LNCaP clone FGC (cell line): Measurements from ENCODE around the gene EMD.

Experiments
- DNase-seq: peaks from one replicate; pipeline ENCODE4 v3.0.0-alpha.2; 2011; ENCODE audit warnings: low read depth
- H3K4me3 ChIP-seq: 2 replicates; pipeline ENCODE4 v1.5.1; 2011; ENCODE audit warnings: mild to moderate bottlenecking, low read depth, low read length, control low read depth
- CTCF ChIP-seq: IDR thresholded peaks from 2 replicates; pipeline ENCODE4 v1.5.1; 2012; ENCODE audit warnings: mild to moderate bottlenecking; ENCODE audit not compliant: control insufficient read depth, insufficient read depth; ENCODE audit errors: extremely low read depth

EMD gene

DNA sequence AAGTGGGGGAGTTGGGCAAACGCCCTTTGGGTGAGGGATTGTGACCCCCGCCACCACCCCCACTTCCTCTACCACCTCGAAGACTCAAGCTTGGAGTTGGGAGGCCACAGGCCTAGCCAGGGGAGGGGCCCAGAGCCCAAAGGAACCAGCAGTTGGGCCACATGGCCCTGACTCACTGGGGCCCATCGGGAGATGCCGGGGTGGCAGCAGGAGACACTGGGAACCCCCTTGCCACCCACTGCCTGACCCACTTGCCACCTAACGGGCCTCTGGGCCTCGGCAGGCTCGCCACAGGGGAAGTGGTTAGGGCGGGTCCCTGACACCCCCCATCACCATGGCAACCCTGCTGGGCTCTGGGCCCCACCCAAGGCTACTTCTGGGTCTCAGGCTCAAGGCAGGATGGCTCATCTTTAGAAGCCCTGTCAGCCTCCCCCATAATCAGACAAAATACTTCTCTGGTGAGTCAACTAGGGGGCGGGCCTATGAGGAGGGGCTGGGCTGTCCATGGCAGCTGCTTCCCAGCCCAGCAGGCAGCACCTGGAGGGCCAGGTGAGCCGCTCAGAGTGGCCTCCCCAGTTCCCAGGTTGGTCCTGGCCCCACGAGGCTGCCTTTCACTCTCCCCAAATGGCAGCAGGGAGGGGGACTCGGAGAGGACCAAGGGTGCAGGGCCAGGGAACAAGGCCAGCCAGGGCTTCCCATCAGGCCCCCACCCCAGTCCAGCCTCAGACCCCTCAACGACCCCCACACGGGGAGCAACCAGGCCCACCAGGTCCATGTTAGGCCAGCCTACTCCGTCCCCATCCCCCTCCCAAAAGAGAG is 10.3 kb upstream of the EMD start:
- no peak for DNase-seq
- no peak for TF ChIP-seq CTCF
- peak overlapping the region; percentile 39 for H3K4me3 ChIP-seq

DNA sequence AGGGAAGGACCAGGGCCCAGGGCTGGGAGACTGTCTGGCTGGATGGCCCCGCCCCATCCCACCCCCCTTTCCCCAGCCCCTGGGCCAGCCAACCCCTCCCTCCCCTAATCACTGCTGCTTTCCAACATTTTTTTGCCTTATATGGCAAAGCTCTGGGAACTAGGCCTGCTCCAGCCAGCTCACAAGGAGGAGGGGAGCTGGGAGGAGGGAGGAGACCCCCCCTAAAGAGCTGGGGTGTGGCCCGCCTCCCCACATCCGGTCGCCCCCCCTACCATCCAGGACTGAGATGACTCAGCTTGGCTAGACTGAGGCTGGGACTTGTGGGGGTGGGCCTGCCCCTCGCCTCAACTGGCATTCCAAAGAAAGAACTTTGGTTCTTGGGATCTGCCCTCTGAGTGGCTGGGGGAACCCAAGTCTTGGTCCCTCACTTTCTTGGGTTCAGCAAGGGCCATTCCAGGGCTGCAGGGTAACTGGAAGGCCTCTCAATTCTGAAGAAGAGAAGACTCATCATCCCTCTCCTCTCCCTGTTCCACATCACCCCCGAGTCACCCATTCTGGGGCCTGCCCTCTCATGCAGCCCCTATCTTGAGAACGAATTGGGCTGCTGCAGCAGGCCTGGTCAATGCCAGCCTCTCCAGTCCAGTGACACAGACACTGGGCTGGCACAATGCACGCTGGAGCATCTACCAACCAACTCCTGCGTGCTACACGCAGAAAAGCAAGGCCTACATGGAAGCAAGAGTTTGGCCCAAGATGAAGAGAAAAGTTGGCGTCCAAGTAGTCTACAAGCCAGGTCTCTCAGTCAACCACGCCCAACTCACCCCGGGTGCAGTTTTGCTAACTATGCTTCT is 9.4 kb upstream of the EMD start:
- TF ChIP-seq CTCF = no peak
- H3K4me3 ChIP-seq = peak overlapping the region; percentile 57
- no peak for DNase-seq

GRCh38 chrX:154370300-154371016 is 8.6 kb upstream of the EMD start:
- peak overlapping the region; percentile 57 for H3K4me3 ChIP-seq
- no peak for TF ChIP-seq CTCF
- no peak for DNase-seq

- TF ChIP-seq CTCF = 0 out of 2 replicates have a peak, but pooled peaks have one; percentile 1
- DNase-seq = peak; percentile 57
- peak overlapping the region; percentile 57 for H3K4me3 ChIP-seq
Observed at GRCh38 chrX:154371017-154371788, 7.9 kb upstream of the EMD start.

GRCh38 chrX:154371789-154372300 is 7.2 kb upstream of the EMD start:
- no peak overlapping the region for H3K4me3 ChIP-seq
- TF ChIP-seq CTCF = no peak
- DNase-seq = no peak

DNA sequence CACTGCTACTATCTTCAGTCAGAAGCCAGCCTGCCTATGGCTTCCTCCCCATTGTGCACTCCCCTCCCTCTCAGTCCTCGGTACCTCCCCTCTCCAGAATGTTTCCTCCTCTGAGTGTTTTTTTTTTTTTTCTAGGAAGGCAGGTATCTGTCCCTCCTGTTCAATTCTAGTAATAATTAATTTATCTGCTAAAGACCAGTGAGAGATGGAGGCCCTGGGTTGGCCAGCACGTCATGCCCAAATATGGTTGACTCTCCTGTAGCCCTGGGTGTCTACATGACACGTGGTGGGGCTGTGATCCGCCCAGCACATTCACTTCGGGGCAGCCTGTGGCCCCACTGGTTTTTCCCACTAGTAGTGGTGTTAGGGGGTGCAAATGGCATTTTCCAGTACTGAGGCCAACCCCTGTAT is 6.5 kb upstream of the EMD start:
- H3K4me3 ChIP-seq = no peak overlapping the region
- no peak for TF ChIP-seq CTCF
- DNase-seq = no peak
